Measurements from ENCODE around the gene RAF1.
"Not testable (repeated sequence)": the region's sequence is repeated elsewhere in the genome, so short reads cannot be mapped to it uniquely, and the experiment has no call there.

RAF1 gene

DNA sequence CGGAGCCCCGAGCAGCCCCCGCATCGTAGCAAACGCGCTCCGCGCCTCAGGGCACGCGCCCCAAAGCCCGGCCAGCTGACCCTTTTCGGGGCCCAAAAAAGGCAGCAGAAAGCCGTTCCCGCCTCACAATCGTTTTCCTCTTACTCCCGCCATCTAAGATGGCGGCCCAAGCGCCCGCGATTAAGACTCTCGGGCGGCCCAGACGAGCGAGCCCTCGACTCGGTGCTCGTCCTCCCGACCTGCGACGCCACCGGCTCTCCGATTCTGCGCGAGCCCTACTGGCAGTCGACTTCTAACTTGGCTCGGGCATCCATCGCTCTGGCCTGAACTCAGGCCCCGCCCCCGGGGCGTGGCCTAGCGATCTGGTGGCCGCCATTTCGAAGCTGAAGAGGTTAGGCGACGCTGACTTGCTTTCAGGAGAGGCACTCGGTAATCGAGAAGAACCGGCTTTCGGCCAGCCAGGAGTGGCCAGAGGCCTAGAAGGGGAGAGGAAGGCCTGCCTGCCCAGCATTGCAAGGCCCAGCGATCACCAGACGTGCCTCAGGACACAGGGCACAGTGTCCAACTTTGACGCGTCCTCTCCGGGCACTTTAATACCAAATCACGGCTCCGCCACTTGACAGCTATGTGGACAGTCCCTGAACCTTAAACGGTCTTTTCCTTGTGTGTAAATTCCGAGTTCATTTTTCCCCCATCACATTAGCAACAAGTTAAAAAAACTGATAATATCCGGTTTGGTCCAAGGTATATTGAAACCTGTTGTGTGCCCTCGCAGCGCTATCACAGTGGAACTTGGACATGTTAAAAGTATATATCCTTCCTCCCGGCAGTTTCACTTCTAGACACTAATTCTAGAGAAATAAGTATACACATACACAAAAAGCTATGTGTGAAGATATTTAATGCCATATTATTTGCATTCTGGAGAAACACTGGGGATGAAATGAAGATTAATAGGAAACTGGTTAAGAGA, at the start of gene RAF1:
Gene RAF1 (minus strand): TSS at position 182 of the 973 bp plus-strand sequence. CDS start 45,396 bp downstream, outside the sequence.
- peak; percentile 89 for DNase-seq

GRCh38 chr3:12710062-12710461, 46.1 kb upstream of the RAF1 start:
- DNase-seq, result no peak

GRCh38 chr3:12709334-12709733, 45.4 kb upstream of the RAF1 start:
- no peak for DNase-seq

DNA sequence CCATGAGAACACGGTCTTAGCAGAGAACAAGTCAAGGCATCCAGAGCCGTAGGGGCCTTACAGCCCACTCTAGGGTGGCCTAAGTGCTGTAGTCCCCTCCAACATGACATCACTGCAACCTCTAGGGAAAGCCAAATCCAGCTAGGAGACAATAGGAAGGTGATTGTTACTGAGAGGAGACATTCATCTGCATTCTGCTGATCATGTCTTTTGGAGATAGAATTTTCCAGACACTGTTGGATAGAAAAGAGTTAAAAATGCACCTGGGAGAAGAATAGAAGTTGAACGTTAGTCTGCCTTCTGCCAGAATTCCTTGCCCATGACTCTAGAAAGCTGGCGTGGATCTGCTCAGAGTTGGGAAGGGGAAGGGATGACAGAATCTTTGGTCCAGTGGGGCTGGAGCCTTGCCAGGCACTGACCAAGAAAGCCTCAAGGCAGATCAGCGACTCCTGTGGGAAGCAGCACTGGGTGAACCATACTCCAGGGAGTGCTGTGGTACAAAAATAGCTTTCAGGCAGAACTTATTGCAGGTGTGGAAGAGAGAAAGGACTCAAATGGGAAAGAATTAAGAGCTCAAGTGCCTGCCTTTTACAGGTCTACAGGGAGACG, 44.8 kb upstream of the RAF1 start:
- DNase-seq, result no peak

DNA sequence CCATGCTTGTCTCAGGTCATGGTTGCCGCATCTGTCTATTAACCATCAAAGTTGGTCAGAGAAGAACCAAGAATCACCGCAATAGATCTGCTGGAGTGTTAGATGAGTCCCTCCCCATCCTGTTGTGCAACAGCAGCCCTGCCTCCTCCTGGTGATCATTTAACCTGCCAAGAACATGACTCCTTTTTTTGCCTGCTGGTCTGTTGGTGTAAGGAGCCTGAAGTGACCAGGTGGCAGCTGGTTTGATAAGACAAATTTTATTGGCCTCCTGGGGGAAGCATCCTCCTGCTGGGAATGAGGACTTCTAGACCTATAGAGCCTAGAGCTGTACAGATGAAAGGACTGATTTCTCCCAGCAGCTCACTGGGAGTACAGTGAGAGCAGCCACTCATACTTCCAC, 43.5 kb upstream of the RAF1 start:
- peak; percentile 75 for DNase-seq

- peak; percentile 42 for DNase-seq
These were observed 42.8 kb upstream of the RAF1 start for GRCh38 chr3:12706504-12707253.

DNA sequence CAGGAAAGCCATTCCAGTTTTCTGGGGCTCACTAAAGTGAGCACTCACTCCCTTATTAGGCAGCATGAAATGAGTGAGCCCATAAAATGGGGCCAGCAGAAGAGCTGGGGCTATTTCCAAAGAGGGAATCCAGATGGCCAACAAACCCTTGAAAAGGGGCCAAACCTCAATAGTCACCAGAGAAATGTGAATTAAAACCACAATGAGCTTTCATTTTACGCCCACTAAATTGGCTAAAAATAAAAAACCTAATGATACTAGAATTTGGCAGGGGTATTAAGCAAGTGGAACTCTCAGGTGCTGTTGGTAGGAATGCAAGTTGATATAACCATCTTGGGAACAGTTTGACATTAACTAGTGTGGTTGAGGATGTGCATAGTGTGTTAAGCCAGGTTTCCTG, 42.1 kb upstream of the RAF1 start:
- no peak for DNase-seq

- DNase-seq, result no peak
These were observed 41.5 kb upstream of the RAF1 start for GRCh38 chr3:12705374-12705926.

- no peak for DNase-seq
These were observed 38.6 kb upstream of the RAF1 start for GRCh38 chr3:12702501-12702900.

- not testable (repeated sequence) for DNase-seq
These were observed 37.7 kb upstream of the RAF1 start for GRCh38 chr3:12701601-12702000.

- no peak for DNase-seq
These were observed 36.9 kb upstream of the RAF1 start for GRCh38 chr3:12700800-12701199.

DNA sequence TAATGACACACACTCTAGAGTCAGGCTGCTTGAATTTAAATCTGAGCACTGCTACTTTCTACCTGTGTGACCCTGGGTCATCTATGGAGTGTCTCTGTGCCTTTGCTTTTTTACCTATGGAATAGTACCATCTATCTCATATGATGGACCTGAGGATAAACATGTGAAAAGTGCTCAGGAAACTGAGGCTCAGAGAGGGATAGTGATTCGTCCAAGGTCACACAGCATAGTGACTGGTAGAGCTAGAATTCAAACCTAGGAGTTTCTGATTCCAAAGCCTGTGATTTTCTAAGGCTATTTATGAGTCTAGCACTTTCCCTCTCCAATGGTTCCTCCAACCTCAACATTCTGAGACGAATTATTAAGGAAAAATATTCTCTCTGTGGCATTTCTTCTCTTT, 32.0 kb upstream of the RAF1 start:
- no peak for DNase-seq

DNA sequence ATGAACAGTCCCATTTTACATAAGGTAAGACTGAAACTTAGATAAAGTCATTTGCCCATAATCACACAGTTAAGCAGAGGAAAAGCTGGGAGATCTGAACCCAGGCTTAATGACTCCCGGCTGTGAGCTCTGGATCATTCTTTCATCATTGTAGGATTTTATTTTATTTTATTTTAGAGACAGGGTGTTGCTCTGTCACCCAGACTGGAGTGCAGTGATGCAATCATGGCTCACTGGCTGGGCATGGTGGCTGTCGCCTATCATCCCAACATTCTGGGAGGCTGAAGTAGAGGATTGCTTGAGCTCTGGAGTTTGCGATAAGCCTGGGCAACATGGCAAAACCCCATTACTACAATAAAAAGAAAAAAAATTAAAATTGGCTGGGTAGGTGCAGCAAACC, 31.2 kb upstream of the RAF1 start:
- DNase-seq, result no peak

DNA sequence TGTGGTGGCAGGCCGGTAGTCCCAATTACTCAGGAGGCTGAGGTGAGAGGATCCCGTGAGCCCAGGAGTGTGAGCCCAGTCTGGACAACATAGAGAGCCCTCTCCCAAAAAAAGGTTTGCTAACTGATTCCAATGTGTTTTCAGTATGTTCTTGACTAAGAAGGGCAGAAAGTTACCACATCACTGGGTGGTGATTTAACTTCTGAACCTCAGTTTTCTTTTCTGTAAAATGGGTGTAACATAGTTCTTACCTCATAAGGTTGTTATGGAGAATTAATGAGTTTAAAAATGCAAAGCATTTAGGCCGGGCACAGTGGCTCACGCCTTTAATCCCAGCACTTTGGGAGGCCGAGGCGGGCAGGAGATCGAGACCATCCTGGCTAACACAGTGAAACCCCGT, 28.5 kb upstream of the RAF1 start:
- DNase-seq, result no peak

GRCh38 chr3:12689997-12690711, 26.2 kb upstream of the RAF1 start:
- DNase-seq, result no peak

GRCh38 chr3:12687948-12688347, 24.0 kb upstream of the RAF1 start:
- no peak for DNase-seq

DNA sequence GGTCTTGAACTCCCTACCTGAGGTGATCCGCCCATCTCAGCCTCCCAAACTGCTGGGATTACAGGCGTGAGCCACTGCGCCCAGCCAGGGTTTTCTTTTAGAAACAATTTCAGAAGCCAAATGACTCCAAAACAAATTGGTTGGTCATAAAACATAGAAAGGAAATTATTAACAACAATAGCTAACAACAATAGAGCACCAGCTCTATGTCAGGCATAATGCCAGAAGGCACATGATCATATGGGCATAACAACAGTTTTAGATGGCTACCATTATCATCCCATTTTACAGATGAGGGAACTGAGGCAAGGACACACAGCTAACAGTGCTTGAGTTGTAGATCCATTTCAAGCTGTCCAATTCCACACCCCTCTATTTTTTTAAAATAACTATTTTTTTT, 22.2 kb upstream of the RAF1 start:
- no peak for DNase-seq

DNA sequence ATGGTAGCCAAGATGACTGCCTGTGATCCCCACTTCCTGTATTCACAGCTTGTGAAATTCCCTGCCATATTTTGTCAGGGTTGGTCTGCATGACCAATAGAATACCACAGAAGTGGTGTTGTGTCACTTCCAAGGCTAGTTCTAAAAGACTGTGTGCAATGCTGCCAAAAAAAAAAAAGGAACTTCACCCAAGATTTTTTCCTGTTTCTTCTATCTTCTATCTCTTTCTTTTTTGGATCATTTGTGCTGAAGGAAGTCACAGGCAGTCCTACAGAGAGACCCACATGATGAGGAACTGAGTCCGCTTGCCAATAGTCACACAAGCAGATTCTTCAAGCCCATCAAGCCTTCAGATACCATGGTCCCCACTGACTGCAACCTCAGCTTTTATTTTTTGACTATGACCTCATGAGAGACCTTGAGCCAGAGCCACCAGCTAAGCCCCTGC, 18.1 kb upstream of the RAF1 start:
- DNase-seq, result no peak

DNA sequence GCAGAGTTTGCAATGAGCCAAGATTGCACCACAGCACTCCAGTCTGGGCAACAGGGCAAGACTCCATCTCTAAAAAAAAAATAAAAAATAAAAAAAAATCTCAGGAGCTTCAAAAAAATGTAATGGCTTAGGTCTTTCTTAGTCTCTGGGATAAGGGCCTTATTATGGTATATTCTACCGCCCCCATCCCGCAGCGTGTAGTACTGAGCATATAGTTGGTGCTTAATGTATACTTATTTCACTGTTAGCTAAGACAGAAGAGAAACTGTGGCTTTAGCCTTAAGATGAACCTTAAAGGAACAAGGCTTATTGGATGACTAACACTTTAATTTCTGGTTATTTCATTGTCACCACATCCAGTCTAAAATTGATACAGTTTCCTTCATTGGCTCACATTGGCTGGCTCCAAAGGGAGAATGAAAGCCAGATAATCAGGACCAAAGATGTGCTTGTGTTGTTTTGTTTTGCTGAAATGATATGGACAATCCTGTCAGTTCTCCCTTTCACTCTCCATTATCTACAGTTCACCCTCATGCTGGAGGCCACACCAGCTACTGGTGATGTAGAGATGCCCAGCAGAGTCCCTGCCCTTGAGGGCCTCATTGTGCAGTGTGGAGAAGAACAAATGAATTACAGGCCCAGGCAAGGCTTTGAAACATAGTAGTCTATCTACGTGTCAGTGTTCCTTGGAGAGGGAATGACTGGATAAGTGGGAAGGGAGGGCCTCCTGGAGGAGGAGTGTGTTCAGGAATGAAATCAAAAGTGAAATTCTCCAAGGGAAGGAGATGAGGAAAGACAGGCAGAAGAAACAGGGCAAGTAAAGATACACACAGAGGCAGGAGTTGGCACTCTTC, 17.4 kb upstream of the RAF1 start:
- no peak for DNase-seq

DNA sequence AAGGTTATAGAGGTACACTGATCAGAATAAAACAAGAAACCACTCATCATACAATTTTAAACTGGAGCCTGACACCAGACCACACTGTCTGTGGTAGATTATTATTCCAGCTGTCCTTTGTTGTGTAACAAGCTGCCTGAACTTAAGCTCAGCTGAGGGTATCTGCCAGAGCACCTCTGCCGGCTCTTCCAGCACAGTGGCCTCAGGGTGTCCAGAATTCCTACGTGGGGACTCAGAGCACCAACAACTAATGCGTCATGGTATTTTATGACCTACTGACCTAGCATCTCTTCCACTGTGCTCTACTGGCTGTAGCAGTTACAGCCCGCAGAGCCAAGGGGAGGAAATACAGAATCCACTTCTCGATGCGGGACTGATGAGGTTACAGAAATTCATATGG, 15.6 kb upstream of the RAF1 start:
- DNase-seq, result no peak

GRCh38 chr3:12677616-12678015, 13.7 kb upstream of the RAF1 start:
- no peak for DNase-seq
